PC-9 (cell line): ENCODE results near the gene RPS26. TPM values are rescaled to one million over a fixed set of nuclear protein-coding genes. Genes with fewer than 3 reads are reported as not detected.
A peak's percentile ranks its signal among the peaks of the same experiment; 100 is the strongest.

Source experiments
- BruUV-seq: library from RNA; stranded (reverse); fragments of 400-500 nt; replicated peaks from 2 replicates; lab custom pipeline; 2021; lab: Mats Ljungman, UMichigan
- CTCF ChIA-PET: fragments of 300-600 bp; sonication (Branson Sonifier 250); formaldehyde crosslinking; loops from one replicate; lab custom pipeline; 2022; ENCODE audit warnings: antibody characterized with exemption; lab: Charles Lee
- POLR2A ChIA-PET: fragments of 300-600 bp; sonication (Branson Sonifier 250); formaldehyde crosslinking; loops from one replicate; lab custom pipeline; 2022; ENCODE audit warnings: antibody characterized with exemption; ENCODE audit not compliant: unreplicated experiment; lab: Charles Lee
- DNase-seq, 2 experiments: peaks; one replicate each; pipeline versions ENCODE4 v3.0.0 to v3.0.0-alpha.2; 2015 to 2022; ENCODE audit warnings: mixed read lengths in 1 of 2
- H2AFZ ChIP-seq: fragments of 200-600 bp; sonication (generic); 2 replicates; pipeline ENCODE4 v1.8.1; 2017; ENCODE audit warnings: antibody characterized with exemption
- H3F3A ChIP-seq: fragments of 200-600 bp; sonication (generic); 2 replicates; pipeline ENCODE4 v1.8.1; 2017; ENCODE audit warnings: antibody characterized with exemption, mild to moderate bottlenecking, low read depth; ENCODE audit not compliant: insufficient read depth
- H3K27ac ChIP-seq: fragments of 200-600 bp; sonication (generic); 2 replicates; pipeline ENCODE4 v1.6.1; 2016; ENCODE audit warnings: mixed run types
- H3K27me3 ChIP-seq: fragments of 200-600 bp; sonication (generic); 2 replicates; pipeline ENCODE4 v1.6.1; 2016; ENCODE audit warnings: low read depth, mixed run types; ENCODE audit not compliant: insufficient read depth
- H3K36me3 ChIP-seq: fragments of 200-600 bp; sonication (generic); 2 replicates; pipeline ENCODE4 v1.6.1; 2016; ENCODE audit warnings: low read depth, mixed run types
- H3K4me1 ChIP-seq: fragments of 200-600 bp; sonication (generic); replicated peaks from 2 replicates; pipeline ENCODE4 v1.6.1; 2016; ENCODE audit warnings: mixed run types; ENCODE audit not compliant: insufficient read depth
- H3K4me2 ChIP-seq: fragments of 200-600 bp; sonication (generic); 2 replicates; pipeline ENCODE4 v1.6.1; 2017; ENCODE audit warnings: mixed run types
- H3K4me3 ChIP-seq: fragments of 200-600 bp; sonication (generic); 2 replicates; pipeline ENCODE4 v1.6.1; 2016; ENCODE audit warnings: mixed run types
- H3K79me2 ChIP-seq: fragments of 200-600 bp; sonication (generic); 2 replicates; pipeline ENCODE4 v1.6.1; 2017; ENCODE audit warnings: low read depth, mixed run types
- H3K9me2 ChIP-seq: fragments of 200-600 bp; sonication (generic); 2 replicates; pipeline ENCODE4 v1.8.1; 2017; ENCODE audit warnings: mild to moderate bottlenecking; ENCODE audit not compliant: insufficient read depth
- H3K9me3 ChIP-seq: fragments of 200-600 bp; sonication (generic); 2 replicates; pipeline ENCODE4 v1.8.1; 2016; ENCODE audit warnings: low read depth; ENCODE audit not compliant: insufficient read depth
- H4K20me1 ChIP-seq: fragments of 200-600 bp; sonication (generic); 2 replicates; pipeline ENCODE4 v1.8.1; 2017; ENCODE audit not compliant: insufficient read depth
- EZH2 ChIP-seq: fragments of 200-600 bp; sonication (generic); IDR thresholded peaks from 2 replicates; pipeline ENCODE4 v1.8.0; 2017; ENCODE audit warnings: antibody characterized with exemption, low read depth
- intact Hi-C: fragments of 100-400 bp; cut with micrococcal nuclease; formaldehyde crosslinking; loops from one replicate; pipeline ENCODE4 v1.10.0; 2022; ENCODE audit not compliant: unreplicated experiment
- total RNA-seq: library from RNA; stranded (reverse); gene quantifications from 2 replicates; pipeline ENCODE4 v1.2.3, GENCODE V29; 2021
- TF ChIP-seq, protein P1 (sequence below): fragments of 200-600 bp; sonication (generic); conservative IDR thresholded peaks from 2 replicates; pipeline ENCODE4 v1.6.1; 2017; ENCODE audit warnings: mixed run types, antibody characterized with exemption, mild to moderate bottlenecking, moderate library complexity

Gene RPS26
- total RNA-seq, 1 experiment from 2014 or later = 43.3 TPM

DNA sequence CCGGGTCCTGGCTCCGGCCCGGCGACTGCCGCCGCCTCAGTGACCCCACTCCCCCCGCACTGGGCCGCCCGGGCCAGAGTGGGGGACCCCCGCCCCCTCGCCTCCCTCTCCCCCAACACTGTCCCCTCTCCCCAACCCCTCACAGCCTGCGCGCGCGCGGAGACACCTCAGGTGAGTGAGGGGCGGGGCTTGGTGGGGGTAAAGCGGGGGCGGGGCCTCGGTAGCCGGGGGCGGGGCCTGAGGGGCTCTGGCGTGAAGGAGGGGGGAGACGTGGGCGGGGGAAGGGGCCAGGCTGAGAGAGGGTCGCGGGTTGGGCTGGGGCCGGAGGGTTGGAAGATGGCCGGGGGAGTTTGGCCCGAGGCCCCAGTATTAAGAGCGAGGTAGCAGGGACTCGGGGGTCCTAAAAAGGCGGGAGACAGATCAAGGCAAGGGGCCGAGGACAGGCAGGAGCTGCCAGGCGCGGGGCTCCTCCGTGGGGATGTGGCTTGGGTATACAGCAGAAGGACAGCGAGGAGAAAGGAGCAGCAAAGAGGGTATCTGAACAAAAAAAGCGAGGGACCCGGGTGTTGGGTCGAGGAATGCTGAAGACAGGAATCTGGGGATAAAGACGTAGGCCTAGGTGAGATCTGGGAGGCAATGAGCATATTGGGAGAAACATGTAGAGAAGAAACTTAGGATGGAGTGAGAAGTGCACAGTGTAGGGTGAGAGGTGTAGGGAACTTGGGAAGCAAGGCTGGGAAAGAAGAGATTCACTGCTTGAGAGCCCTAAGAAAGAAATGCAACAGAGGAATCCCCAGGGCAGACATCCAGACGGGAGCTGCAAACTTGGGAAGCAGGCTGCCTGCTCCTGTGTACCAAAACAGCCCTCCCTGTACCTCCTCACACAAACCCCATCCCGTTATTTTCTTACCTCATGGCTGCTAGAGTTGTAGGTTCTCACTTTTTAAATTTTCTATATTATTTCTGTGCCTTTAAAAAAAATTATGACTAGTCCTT lies 33.9 kb upstream of the RPS26 start:
- Histone ChIP-seq H3K9me2 (no peaks in the 10 kb centered on the region; the same call in 1 of the 2 replicates), H3K27me3 (no peaks in the 10 kb centered on the region), H3K36me3 (no peaks in the 10 kb centered on the region), H3K4me1 (peaks cover 13% of the 10 kb centered on the region), H3F3A (peaks cover 25% of the 10 kb centered on the region), H2AFZ (peak overlapping the region; percentile 84; the same call in 1 of the 2 replicates), H3K4me3 (peak overlapping the region; percentile 63), H4K20me1 (no peaks in the 10 kb centered on the region), H3K27ac (peak overlapping the region; percentile 52; the same call in 1 of the 2 replicates), H3K79me2 (no peaks in the 10 kb centered on the region), H3K9me3 (no peaks in the 10 kb centered on the region), H3K4me2 (peak overlapping the region; percentile 82)
- intact Hi-C loops = no loop called here
- DNase-seq = peak in 1 of 2 experiments; percentile 65
- TF ChIP-seq EZH2 = no peak
- ChIA-PET CTCF (interaction anchor here (1.2 kb wide), 1 partner anchor 12 kb away, joined by 6 read pairs; no protein-coding TSS in a partner anchor), POLR2A (interaction anchor here (0.6 to 1.2 kb wide), 4 partner anchors 11 to 629 kb away, joined by 6 to 10 read pairs (median 8); partner anchors contain the start of genes ORMDL2 and SUOX)
- BruUV-seq = no TSS peak

- Histone ChIP-seq H3K9me2 (no peaks in the 10 kb centered on the region; the same call in 1 of the 2 replicates), H3K9me3 (no peaks in the 10 kb centered on the region), H3K4me2 (no peak overlapping the region), H3K4me3 (no peak overlapping the region), H4K20me1 (no peaks in the 10 kb centered on the region), H3K27me3 (no peaks in the 10 kb centered on the region), H3K27ac (no peak overlapping the region), H2AFZ (no peak overlapping the region), H3F3A (peaks cover 25% of the 10 kb centered on the region), H3K4me1 (peaks cover 23% of the 10 kb centered on the region), H3K36me3 (no peaks in the 10 kb centered on the region), H3K79me2 (no peaks in the 10 kb centered on the region)
- POLR2A ChIA-PET = no interaction called here
- intact Hi-C loops = no loop called here
- CTCF ChIA-PET = interaction anchor here (0.9 kb wide), 1 partner anchor 19 kb away, joined by 4 read pairs; no protein-coding TSS in a partner anchor
- BruUV-seq = no TSS peak
- no peak for TF ChIP-seq EZH2
- TF ChIP-seq, protein P1, sequence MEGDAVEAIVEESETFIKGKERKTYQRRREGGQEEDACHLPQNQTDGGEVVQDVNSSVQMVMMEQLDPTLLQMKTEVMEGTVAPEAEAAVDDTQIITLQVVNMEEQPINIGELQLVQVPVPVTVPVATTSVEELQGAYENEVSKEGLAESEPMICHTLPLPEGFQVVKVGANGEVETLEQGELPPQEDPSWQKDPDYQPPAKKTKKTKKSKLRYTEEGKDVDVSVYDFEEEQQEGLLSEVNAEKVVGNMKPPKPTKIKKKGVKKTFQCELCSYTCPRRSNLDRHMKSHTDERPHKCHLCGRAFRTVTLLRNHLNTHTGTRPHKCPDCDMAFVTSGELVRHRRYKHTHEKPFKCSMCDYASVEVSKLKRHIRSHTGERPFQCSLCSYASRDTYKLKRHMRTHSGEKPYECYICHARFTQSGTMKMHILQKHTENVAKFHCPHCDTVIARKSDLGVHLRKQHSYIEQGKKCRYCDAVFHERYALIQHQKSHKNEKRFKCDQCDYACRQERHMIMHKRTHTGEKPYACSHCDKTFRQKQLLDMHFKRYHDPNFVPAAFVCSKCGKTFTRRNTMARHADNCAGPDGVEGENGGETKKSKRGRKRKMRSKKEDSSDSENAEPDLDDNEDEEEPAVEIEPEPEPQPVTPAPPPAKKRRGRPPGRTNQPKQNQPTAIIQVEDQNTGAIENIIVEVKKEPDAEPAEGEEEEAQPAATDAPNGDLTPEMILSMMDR = no peak
- no peak for DNase-seq
Observed at GRCh38 chr12:56010111-56010570, 31.6 kb upstream of the RPS26 start.

DNA sequence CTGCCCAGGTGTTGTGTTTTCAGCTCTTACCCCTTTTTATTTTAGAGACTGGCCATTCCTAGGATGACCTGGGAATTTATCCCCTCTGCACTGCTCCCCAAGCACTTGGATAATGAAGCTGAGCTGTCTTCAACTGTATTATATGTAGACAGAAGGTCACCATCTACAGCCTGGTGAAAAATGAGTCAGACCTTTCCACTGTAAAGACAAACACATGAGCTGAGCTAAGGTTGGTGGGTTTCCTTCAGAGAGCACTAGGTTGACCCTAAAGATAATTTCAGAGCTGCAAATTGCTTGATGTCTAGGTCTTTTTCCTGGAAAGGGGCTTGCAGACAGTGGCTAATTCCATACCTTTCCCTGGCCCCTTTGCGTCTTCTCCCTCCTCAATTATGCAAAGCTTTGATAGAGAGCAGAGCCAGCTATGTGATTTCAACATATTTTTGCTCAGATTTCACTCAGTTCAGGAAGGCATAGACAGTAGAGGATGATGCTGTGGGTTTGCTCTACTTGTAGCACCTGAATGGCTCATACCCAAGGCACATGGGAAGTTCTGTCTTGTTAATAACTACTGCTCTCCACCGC lies 30.1 kb upstream of the RPS26 start:
- ChIA-PET POLR2A (no interaction called here), CTCF (no interaction called here)
- no peaks in the 10 kb centered on the region for H3K27me3 ChIP-seq
- DNase-seq = no peak
- peaks cover 12% of the 10 kb centered on the region; the same call in 1 of the 2 replicates for H3F3A ChIP-seq
- no TSS peak for BruUV-seq
- no peak for TF ChIP-seq EZH2
- TF ChIP-seq, protein P1 = no peak
- no peak overlapping the region for H3K4me3 ChIP-seq
- H3K4me1 ChIP-seq = peaks cover 10% of the 10 kb centered on the region
- no peak overlapping the region for H2AFZ ChIP-seq
- no peaks in the 10 kb centered on the region; the same call in 1 of the 2 replicates for H3K9me2 ChIP-seq
- intact Hi-C loops = no loop called here
- H3K4me2 ChIP-seq = no peak overlapping the region
- H3K27ac ChIP-seq = no peak overlapping the region
- no peaks in the 10 kb centered on the region for H3K79me2 ChIP-seq
- H4K20me1 ChIP-seq = no peaks in the 10 kb centered on the region
- no peaks in the 10 kb centered on the region for H3K36me3 ChIP-seq
- no peaks in the 10 kb centered on the region for H3K9me3 ChIP-seq
